GM21360 (cell line): ENCODE measurements around the gene MXI1.

Source experiments
- ATAC-seq: cut with Tn5 transposase; IDR thresholded peaks from one replicate; pipeline ENCODE4 v1.9.1; 2021; ENCODE audit warnings: mild to moderate bottlenecking, moderate library complexity; ENCODE audit not compliant: unreplicated experiment

The MXI1 gene

GRCh38 chr10:110215286-110216170 lies 8.1 kb downstream of the MXI1 start:
- ATAC-seq: no peak

- ATAC-seq: no peak
These were observed 8.8 kb downstream of the MXI1 start for GRCh38 chr10:110216240-110216639.

- no peak for ATAC-seq
These were observed 9.7 kb downstream of the MXI1 start for GRCh38 chr10:110216942-110217661.

- no peak for ATAC-seq
These were observed 10.2 kb downstream of the MXI1 start for GRCh38 chr10:110217662-110218008.

GRCh38 chr10:110218632-110219031 lies 11.2 kb downstream of the MXI1 start:
- no peak for ATAC-seq

GRCh38 chr10:110219884-110220283 lies 12.5 kb downstream of the MXI1 start:
- ATAC-seq: no peak

- ATAC-seq: no peak
These were observed 13.0 kb downstream of the MXI1 start for GRCh38 chr10:110220398-110220797.

GRCh38 chr10:110221044-110221720 lies 13.8 kb downstream of the MXI1 start:
- ATAC-seq: no peak

GRCh38 chr10:110221721-110222261 lies 14.4 kb downstream of the MXI1 start:
- peak; percentile 65 for ATAC-seq

GRCh38 chr10:110222641-110223297 lies 15.4 kb downstream of the MXI1 start:
- ATAC-seq: no peak

GRCh38 chr10:110223298-110223925 lies 16.0 kb downstream of the MXI1 start:
- ATAC-seq: no peak

- ATAC-seq: no peak
These were observed 17.6 kb downstream of the MXI1 start for GRCh38 chr10:110224992-110225391.

GRCh38 chr10:110225441-110225755 lies 18.0 kb downstream of the MXI1 start:
- ATAC-seq: no peak

- ATAC-seq: peak; percentile 71
These were observed 18.5 kb downstream of the MXI1 start for GRCh38 chr10:110225756-110226542.

- ATAC-seq: no peak
These were observed 19.1 kb downstream of the MXI1 start for GRCh38 chr10:110226543-110226925.

GRCh38 chr10:110226926-110227641 lies 19.7 kb downstream of the MXI1 start:
- ATAC-seq: no peak

- ATAC-seq: no peak
These were observed 20.7 kb downstream of the MXI1 start for GRCh38 chr10:110228066-110228465.

- no peak for ATAC-seq
These were observed 21.8 kb downstream of the MXI1 start for GRCh38 chr10:110229155-110229554.

- ATAC-seq: no peak
These were observed 26.4 kb downstream of the MXI1 start for GRCh38 chr10:110233846-110234245.
